Natural killer cell (primary cell): ENCODE measurements around the gene CSMD2. TPM values are rescaled to one million over a fixed set of nuclear protein-coding genes. Genes with fewer than 3 reads are reported as not detected.

Source experiments
- ATAC-seq, 3 donors: fragments of 150-1000 bp in 2 of 3; fragments of 200-7000 bp in 1 of 3; cut with Tn5 transposase; 1 replicate in 1 of 3; 2 replicates in 2 of 3; pipeline ENCODE4 v1.10.0; 2021; ENCODE audit warnings: mild to moderate bottlenecking in 2 of 3, moderate library complexity in 2 of 3
- DNase-seq, 2 donors: peaks; one replicate each; pipeline versions ENCODE4 v3.0.0 to v3.0.0-alpha.2; 2013 to 2021; ENCODE audit warnings: mixed read lengths in 1 of 2
- H3K27ac ChIP-seq: one replicate; pipeline ENCODE4 v1.5.1; 2013; ENCODE audit warnings: mild to moderate bottlenecking, low read length
- H3K27me3 ChIP-seq: one replicate; pipeline ENCODE4 v1.6.1; 2013; ENCODE audit warnings: low read length; ENCODE audit not compliant: control insufficient read depth, insufficient read depth
- H3K36me3 ChIP-seq: one replicate; pipeline ENCODE4 v1.6.1; 2013; ENCODE audit warnings: low read length; ENCODE audit not compliant: control insufficient read depth, insufficient read depth
- H3K4me1 ChIP-seq: one replicate; pipeline ENCODE4 v1.6.1; 2013; ENCODE audit warnings: low read length; ENCODE audit not compliant: control insufficient read depth, insufficient read depth
- H3K4me3 ChIP-seq: one replicate; pipeline ENCODE4 v1.5.1; 2013; ENCODE audit warnings: low read length
- H3K9me3 ChIP-seq: one replicate; pipeline ENCODE4 v1.6.1; 2013; ENCODE audit warnings: low read length; ENCODE audit not compliant: control insufficient read depth, insufficient read depth
- H3K27ac Mint-ChIP-seq, 2 donors: one replicate each; pipeline ENCODE4 v1.8.0; 2022; ENCODE audit warnings: mild to moderate bottlenecking in 2 of 2, mixed read lengths in 2 of 2, moderate library complexity in 1 of 2
- H3K27me3 Mint-ChIP-seq, 2 donors: one replicate each; pipeline ENCODE4 v1.8.0; 2022; ENCODE audit warnings: low read depth in 2 of 2, mixed read lengths in 2 of 2
- H3K36me3 Mint-ChIP-seq: one replicate; pipeline ENCODE4 v1.8.0; 2022; ENCODE audit warnings: mixed read lengths
- H3K4me1 Mint-ChIP-seq, 2 donors: one replicate each; pipeline ENCODE4 v1.8.0; 2022; ENCODE audit warnings: mixed read lengths in 2 of 2
- H3K4me3 Mint-ChIP-seq: one replicate; pipeline ENCODE4 v1.8.0; 2022; ENCODE audit warnings: mild to moderate bottlenecking, moderate library complexity, mixed read lengths
- H3K9me3 Mint-ChIP-seq, 2 donors: one replicate each; pipeline ENCODE4 v1.8.0; 2022; ENCODE audit warnings: mixed read lengths in 2 of 2
- CTCF ChIP-seq: fragments of 200-600 bp; IDR thresholded peaks from one replicate; pipeline ENCODE4 v1.8.0; 2022; ENCODE audit warnings: antibody characterized with exemption
- WGBS: methylation state at CpG from one replicate; pipeline ENCODE4 v1.1.7; 2013; ENCODE audit warnings: missing lambda C conversion rate; ENCODE audit not compliant: insufficient coverage; 5-methylcytosine and 5-hydroxymethylcytosine counted together
- intact Hi-C: fragments of 100-400 bp; cut with micrococcal nuclease; formaldehyde crosslinking; loops from one replicate; pipeline ENCODE4 v1.14.2; 2022
- total RNA-seq, 4 donors: library from RNA; stranded (reverse); fragments of 120-200 nt in 1 of 4; gene quantifications; one replicate each; pipeline versions ENCODE4 v1.2.3 to v1.2.4, GENCODE V29; 2013 to 2022

The CSMD2 gene
- total RNA-seq, 3 donors from 2014 or later (not counting 1 experiment from before 2014, with no cell fraction given): not detected

- Mint-ChIP-seq H3K27me3 (peaks cover 8 to 16% of the 10 kb centered on the region in 2 donors), H3K36me3 (no peaks in the 10 kb centered on the region), H3K27ac (no peak overlapping the region), H3K4me3 (no peak overlapping the region), H3K9me3 (no peaks in the 10 kb centered on the region), H3K4me1 (no peaks in the 10 kb centered on the region)
- DNase-seq: no peak
- H3K27me3 ChIP-seq: no peaks in the 10 kb centered on the region
- WGBS: 78% methylated on average over 6 of the region's 6 CpGs
- intact Hi-C loops: no loop called here
- ATAC-seq: no peak
- no peaks in the 10 kb centered on the region for H3K9me3 ChIP-seq
- H3K27ac ChIP-seq: no peak overlapping the region
- no peak for TF ChIP-seq CTCF
- H3K36me3 ChIP-seq: no peaks in the 10 kb centered on the region
- H3K4me1 ChIP-seq: no peaks in the 10 kb centered on the region
- no peak overlapping the region for H3K4me3 ChIP-seq
These were observed 35.4 kb downstream of the CSMD2 start for GRCh38 chr1:34129630-34130029.

GRCh38 chr1:34128186-34128889 is 36.7 kb downstream of the CSMD2 start:
- TF ChIP-seq CTCF: no peak
- Mint-ChIP-seq H3K27ac (no peak overlapping the region), H3K4me3 (no peak overlapping the region), H3K4me1 (no peaks in the 10 kb centered on the region), H3K9me3 (no peaks in the 10 kb centered on the region), H3K27me3 (peaks cover 8 to 16% of the 10 kb centered on the region in 2 donors), H3K36me3 (no peaks in the 10 kb centered on the region)
- ATAC-seq (no peak), DNase-seq (no peak)
- Histone ChIP-seq H3K4me3 (no peak overlapping the region), H3K36me3 (no peaks in the 10 kb centered on the region), H3K4me1 (no peaks in the 10 kb centered on the region), H3K9me3 (no peaks in the 10 kb centered on the region), H3K27me3 (no peaks in the 10 kb centered on the region), H3K27ac (no peak overlapping the region)
- 85% methylated on average over 13 of the region's 13 CpGs for WGBS
- intact Hi-C loops: no loop called here

GRCh38 chr1:34127006-34128000 is 37.7 kb downstream of the CSMD2 start:
- DNase-seq: no peak
- intact Hi-C loops: no loop called here
- H3K27me3 Mint-ChIP-seq: peaks cover 8 to 10% of the 10 kb centered on the region in 2 donors
- no peaks in the 10 kb centered on the region for H3K27me3 ChIP-seq
- H3K4me1 Mint-ChIP-seq: no peaks in the 10 kb centered on the region
- no peak for ATAC-seq
- H3K36me3 ChIP-seq: no peaks in the 10 kb centered on the region
- no peak overlapping the region for H3K27ac ChIP-seq
- H3K4me3 Mint-ChIP-seq: no peak overlapping the region
- no peaks in the 10 kb centered on the region for H3K9me3 ChIP-seq
- no peak for TF ChIP-seq CTCF
- no peak overlapping the region for H3K4me3 ChIP-seq
- no peaks in the 10 kb centered on the region for H3K9me3 Mint-ChIP-seq
- no peaks in the 10 kb centered on the region for H3K4me1 ChIP-seq
- no peak overlapping the region for H3K27ac Mint-ChIP-seq
- 81% methylated on average over 15 of the region's 15 CpGs for WGBS
- H3K36me3 Mint-ChIP-seq: no peaks in the 10 kb centered on the region
